OCI-LY1 (cell line): ENCODE results near the gene HTR6.

Source experiments
- H2AFZ ChIP-seq: fragments of 200-600 bp; sonication (generic), shearing (Covaris generic); 2 replicates; pipeline ENCODE4 v1.6.0; 2014; ENCODE audit warnings: antibody characterized with exemption, mild to moderate bottlenecking, low read length
- H3F3A ChIP-seq: fragments of 200-600 bp; sonication (generic), shearing (Covaris generic); 2 replicates; pipeline ENCODE4 v1.6.0; 2014; ENCODE audit warnings: mild to moderate bottlenecking, antibody characterized with exemption, low read length, moderate library complexity; ENCODE audit not compliant: insufficient read depth
- H3K27ac ChIP-seq: fragments of 200-600 bp; sonication (generic); 2 replicates; pipeline ENCODE4 v1.5.1; 2014; ENCODE audit warnings: low read length, mixed run types, mild to moderate bottlenecking, low read depth; ENCODE audit not compliant: poor library complexity, severe bottlenecking
- H3K27me3 ChIP-seq: fragments of 200-600 bp; sonication (generic); 2 replicates; pipeline ENCODE4 v1.6.0; 2014; ENCODE audit warnings: antibody characterized with exemption, mild to moderate bottlenecking, low read length, moderate library complexity; ENCODE audit not compliant: insufficient read depth
- H3K36me3 ChIP-seq: fragments of 200-600 bp; sonication (generic); 2 replicates; pipeline ENCODE4 v1.6.1; 2014; ENCODE audit warnings: mild to moderate bottlenecking, antibody characterized with exemption, low read length, moderate library complexity, mixed read lengths; ENCODE audit not compliant: insufficient read depth
- H3K4me1 ChIP-seq: fragments of 200-600 bp; sonication (generic); 2 replicates; pipeline ENCODE4 v1.5.1; 2014; ENCODE audit warnings: mild to moderate bottlenecking, low read length, moderate library complexity; ENCODE audit not compliant: insufficient read depth, severe bottlenecking
- H3K4me2 ChIP-seq: fragments of 200-600 bp; sonication (generic), shearing (Covaris generic); 2 replicates; pipeline ENCODE4 v1.6.1; 2014; ENCODE audit warnings: low read length
- H3K4me3 ChIP-seq: fragments of 200-600 bp; sonication (generic); 2 replicates; pipeline ENCODE4 v1.5.1; 2014; ENCODE audit warnings: low read length, low read depth, mild to moderate bottlenecking, mixed read lengths; ENCODE audit not compliant: poor library complexity, severe bottlenecking
- H3K79me2 ChIP-seq: fragments of 200-600 bp; shearing (Covaris generic); 2 replicates; pipeline ENCODE4 v1.6.1; 2016; ENCODE audit warnings: mixed run types, low read length, mixed read lengths; ENCODE audit not compliant: insufficient read depth
- H3K9ac ChIP-seq: fragments of 200-600 bp; sonication (generic), shearing (Covaris generic); 2 replicates; pipeline ENCODE4 v1.6.1; 2014; ENCODE audit warnings: mild to moderate bottlenecking, low read length, mixed read lengths
- H3K9me2 ChIP-seq: fragments of 200-600 bp; sonication (generic), shearing (Covaris generic); 2 replicates; pipeline ENCODE4 v1.6.1; 2014; ENCODE audit warnings: low read depth, mild to moderate bottlenecking, low read length, mixed read lengths
- H3K9me3 ChIP-seq: fragments of 200-600 bp; shearing (Covaris generic); 2 replicates; pipeline ENCODE4 v1.6.1; 2014; ENCODE audit warnings: low read length, mixed read lengths
- H4K20me1 ChIP-seq: fragments of 200-600 bp; sonication (generic), shearing (Covaris generic); 2 replicates; pipeline ENCODE4 v1.6.0; 2016; ENCODE audit warnings: mild to moderate bottlenecking, low read length; ENCODE audit not compliant: insufficient read depth
- CTCF ChIP-seq: fragments of 200-600 bp; sonication (generic), shearing (Covaris generic); IDR thresholded peaks from 2 replicates; pipeline ENCODE4 v1.5.1; 2017; ENCODE audit warnings: mild to moderate bottlenecking, antibody characterized with exemption, low read length, moderate library complexity, mixed read lengths
- EZH2 ChIP-seq: fragments of 200-600 bp; sonication (generic), shearing (Covaris generic); IDR thresholded peaks from 2 replicates; pipeline ENCODE4 v1.8.0; 2017; ENCODE audit warnings: borderline replicate concordance, mixed run types, mild to moderate bottlenecking, antibody characterized with exemption, low read length, moderate library complexity, mixed read lengths

Gene HTR6

DNA sequence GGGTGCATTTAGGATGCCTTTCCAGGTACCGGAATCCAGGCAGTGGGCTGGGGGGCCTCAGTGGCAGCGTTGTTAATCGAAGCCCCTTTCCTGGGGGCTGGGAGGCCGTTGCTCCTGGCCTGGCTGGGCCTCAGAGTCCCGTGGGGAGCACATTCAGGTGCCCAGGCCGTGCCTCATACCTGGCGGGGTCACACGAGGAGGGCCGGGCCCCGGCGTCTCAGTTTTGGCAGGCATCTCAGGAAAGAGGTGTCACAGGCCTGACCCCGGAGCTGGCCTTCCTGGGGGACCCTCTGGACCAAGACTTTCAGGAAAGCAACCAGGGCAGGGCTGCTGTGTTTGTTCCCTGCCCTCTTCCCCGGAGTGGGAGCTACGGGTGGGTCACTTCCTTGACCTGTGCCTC, 16.4 kb upstream of the HTR6 start:
- H2AFZ ChIP-seq: no peak overlapping the region
- no peak overlapping the region for H3K4me3 ChIP-seq
- H3K36me3 ChIP-seq: no peaks in the 10 kb centered on the region
- TF ChIP-seq EZH2 (no peak), CTCF (no peak)
- no peaks in the 10 kb centered on the region for H3K9me3 ChIP-seq
- no peaks in the 10 kb centered on the region for H4K20me1 ChIP-seq
- H3K9ac ChIP-seq: no peak overlapping the region
- H3K9me2 ChIP-seq: no peaks in the 10 kb centered on the region
- H3K79me2 ChIP-seq: no peaks in the 10 kb centered on the region
- H3K4me1 ChIP-seq: peaks cover 37% of the 10 kb centered on the region
- no peaks in the 10 kb centered on the region for H3F3A ChIP-seq
- H3K4me2 ChIP-seq: no peak overlapping the region
- no peaks in the 10 kb centered on the region; the same call in 1 of the 2 replicates for H3K27me3 ChIP-seq
- no peak overlapping the region for H3K27ac ChIP-seq

DNA sequence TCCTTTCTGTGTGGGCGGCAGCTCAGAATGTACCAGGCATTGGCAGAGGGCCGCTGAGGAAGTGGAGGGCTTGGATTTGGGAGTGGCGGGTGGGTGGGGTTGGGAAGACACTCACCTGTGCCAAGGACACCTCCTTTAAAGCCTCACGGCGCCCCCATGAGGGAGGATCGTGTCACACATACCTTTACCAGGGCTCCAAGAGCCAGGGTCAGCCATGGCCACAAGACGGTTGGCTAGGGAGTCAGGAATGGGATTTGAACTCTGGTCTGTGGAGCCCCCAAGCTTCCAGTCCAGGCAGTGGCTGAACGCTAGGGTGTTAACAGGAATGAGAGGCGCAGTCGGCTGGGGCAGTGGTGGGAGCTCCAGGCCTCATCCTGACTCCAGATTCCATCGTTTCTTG, 16.0 kb upstream of the HTR6 start:
- Histone ChIP-seq H2AFZ (no peak overlapping the region), H3K4me2 (no peak overlapping the region), H3F3A (no peaks in the 10 kb centered on the region), H3K4me3 (no peak overlapping the region), H3K27me3 (no peaks in the 10 kb centered on the region), H3K4me1 (peaks cover 37% of the 10 kb centered on the region), H4K20me1 (no peaks in the 10 kb centered on the region), H3K36me3 (no peaks in the 10 kb centered on the region), H3K27ac (no peak overlapping the region), H3K9me3 (no peaks in the 10 kb centered on the region), H3K9me2 (no peaks in the 10 kb centered on the region), H3K79me2 (no peaks in the 10 kb centered on the region), H3K9ac (no peak overlapping the region)
- TF ChIP-seq EZH2 (no peak), CTCF (no peak; the same call in 1 of the 2 replicates)

DNA sequence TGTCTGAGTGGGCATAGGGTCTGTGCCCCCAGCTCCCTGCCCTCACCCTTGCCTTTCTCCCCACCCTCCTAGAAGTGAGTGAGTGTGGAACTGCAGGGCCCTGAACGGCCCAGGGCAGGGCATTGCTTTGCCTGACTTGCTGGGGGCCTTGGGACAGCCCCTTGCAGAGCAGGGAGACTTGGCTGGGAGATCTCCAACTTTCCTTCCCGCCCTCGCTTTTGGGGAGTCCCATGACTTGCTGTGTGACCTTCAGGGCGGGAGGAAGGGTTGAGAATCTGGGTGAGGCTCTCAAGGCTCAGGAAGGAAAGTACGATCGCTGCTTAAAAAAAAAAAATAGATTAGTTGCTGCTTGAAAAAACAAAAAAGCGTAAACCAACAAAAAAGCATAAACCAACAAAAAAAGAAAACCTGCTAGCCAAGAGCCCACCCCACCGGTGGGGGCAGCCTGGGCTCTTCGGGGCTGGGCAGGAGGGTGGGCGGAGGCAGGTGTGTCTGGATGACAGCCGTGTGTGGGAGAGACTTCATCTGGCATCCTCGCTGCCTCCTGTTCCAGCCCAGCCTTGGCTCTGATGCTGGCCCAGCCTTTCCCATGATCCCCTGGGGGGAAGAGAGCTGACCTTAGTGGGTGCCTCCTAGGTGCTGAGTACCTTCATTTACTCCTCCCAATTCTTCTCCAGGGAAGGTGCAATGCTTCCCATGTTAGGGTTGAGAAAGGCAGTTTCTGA, 14.1 kb upstream of the HTR6 start:
- Histone ChIP-seq H3K27me3 (no peaks in the 10 kb centered on the region), H4K20me1 (no peaks in the 10 kb centered on the region), H3K4me1 (peaks cover 33% of the 10 kb centered on the region), H3K4me2 (no peak overlapping the region; the same call in 1 of the 2 replicates), H3K9me3 (no peaks in the 10 kb centered on the region), H3K9ac (no peak overlapping the region), H3F3A (no peaks in the 10 kb centered on the region), H3K9me2 (no peaks in the 10 kb centered on the region), H3K27ac (no peak overlapping the region), H3K4me3 (no peak overlapping the region), H2AFZ (no peak overlapping the region), H3K79me2 (no peaks in the 10 kb centered on the region), H3K36me3 (no peaks in the 10 kb centered on the region)
- TF ChIP-seq EZH2 (no peak), CTCF (no peak)
